ENCODE data around the gene SASH1. TPM values are rescaled to one million over a fixed set of nuclear protein-coding genes. Genes with fewer than 3 reads are reported as not detected.

The SASH1 gene
- total and polyA plus RNA-seq, 7 experiments from 2014 or later, result 0.24 to 7.8 (median 1.4) TPM; not detected in 2

GRCh38 chr6:148492654-148493290 lies 150.1 kb downstream of the SASH1 start:
- Histone ChIP-seq H3K27me3 (ENCODE audit: control insufficient read depth in 2 of 2, insufficient read depth in 2 of 2, low read length in 2 of 2) (no peaks in the 10 kb centered on the region), H3K36me3 (ENCODE audit: control insufficient read depth in 2 of 3, insufficient read depth in 3 of 3, low read length in 3 of 3) (no peaks in the 10 kb centered on the region), H3K9me3 (ENCODE audit: control insufficient read depth in 2 of 3, low read length in 3 of 3) (no peaks in the 10 kb centered on the region), H3K27ac (ENCODE audit: low read depth, low read length) (no peak overlapping the region), H3K4me1 (ENCODE audit: control insufficient read depth in 2 of 2, insufficient read depth in 2 of 2, low read length in 2 of 2) (no peaks in the 10 kb centered on the region), H3K4me3 (ENCODE audit: low read length) (no peak overlapping the region)
- no peaks in the 10 kb centered on the region for H3K36me3 Mint-ChIP-seq
- no peak for DNase-seq
- ATAC-seq, result no peak
- H3K9me3 Mint-ChIP-seq, result peaks cover 0 to 4% (median 0%) of the 10 kb centered on the region in 11 donors
- no peaks in the 10 kb centered on the region for H3K4me1 Mint-ChIP-seq
- no peak overlapping the region for H3K27ac Mint-ChIP-seq
- no peak overlapping the region for H3K4me3 Mint-ChIP-seq
- POLR2A ChIA-PET, result no interaction called here
- H3K27me3 Mint-ChIP-seq, result peaks cover 4 to 22% (median 15%) of the 10 kb centered on the region in 5 donors
- CTCF ChIA-PET, result interaction anchor here (0.6 kb wide), 1 partner anchor 281 kb away, joined by 3 read pairs; no protein-coding TSS in a partner anchor
- intact Hi-C loops (cut with micrococcal nuclease), result no loop called here

- CTCF ChIA-PET, result no interaction called here
- Mint-ChIP-seq H3K4me3 (no peak overlapping the region), H3K9me3 (peaks cover 0 to 4% (median 0%) of the 10 kb centered on the region in 11 donors), H3K27me3 (peaks cover 4 to 24% (median 16%) of the 10 kb centered on the region in 5 donors), H3K36me3 (no peaks in the 10 kb centered on the region), H3K4me1 (no peaks in the 10 kb centered on the region), H3K27ac (no peak overlapping the region)
- no peak overlapping the region for H3K27ac ChIP-seq (ENCODE audit: low read depth, low read length)
- DNase-seq (no peak), ATAC-seq (no peak)
- no peaks in the 10 kb centered on the region for H3K4me1 ChIP-seq (ENCODE audit: control insufficient read depth in 2 of 2, insufficient read depth in 2 of 2, low read length in 2 of 2)
- H3K36me3 ChIP-seq (ENCODE audit: control insufficient read depth in 2 of 3, insufficient read depth in 3 of 3, low read length in 3 of 3), result no peaks in the 10 kb centered on the region
- no peaks in the 10 kb centered on the region for H3K9me3 ChIP-seq (ENCODE audit: control insufficient read depth in 2 of 3, low read length in 3 of 3)
- no peaks in the 10 kb centered on the region for H3K27me3 ChIP-seq (ENCODE audit: control insufficient read depth in 2 of 2, insufficient read depth in 2 of 2, low read length in 2 of 2)
- POLR2A ChIA-PET, result no interaction called here
- no peak overlapping the region for H3K4me3 ChIP-seq (ENCODE audit: low read length)
- intact Hi-C loops (cut with micrococcal nuclease), result no loop called here
Observed at GRCh38 chr6:148493424-148493823, 150.8 kb downstream of the SASH1 start.

- Mint-ChIP-seq H3K36me3 (no peaks in the 10 kb centered on the region), H3K4me3 (no peak overlapping the region), H3K9me3 (peaks cover 0 to 4% (median 0%) of the 10 kb centered on the region in 11 donors), H3K27me3 (peaks cover 4 to 24% (median 14%) of the 10 kb centered on the region in 5 donors), H3K4me1 (no peaks in the 10 kb centered on the region), H3K27ac (no peak overlapping the region)
- no peak overlapping the region for H3K27ac ChIP-seq (ENCODE audit: low read depth, low read length)
- ATAC-seq (no peak), DNase-seq (no peak)
- intact Hi-C loops (cut with micrococcal nuclease), result no loop called here
- H3K4me3 ChIP-seq (ENCODE audit: low read length), result no peak overlapping the region
- no peaks in the 10 kb centered on the region for H3K27me3 ChIP-seq (ENCODE audit: control insufficient read depth in 2 of 2, insufficient read depth in 2 of 2, low read length in 2 of 2)
- H3K4me1 ChIP-seq (ENCODE audit: control insufficient read depth in 2 of 2, insufficient read depth in 2 of 2, low read length in 2 of 2), result no peaks in the 10 kb centered on the region
- H3K36me3 ChIP-seq (ENCODE audit: control insufficient read depth in 2 of 3, insufficient read depth in 3 of 3, low read length in 3 of 3), result no peaks in the 10 kb centered on the region
- H3K9me3 ChIP-seq (ENCODE audit: control insufficient read depth in 2 of 3, low read length in 3 of 3), result no peaks in the 10 kb centered on the region
- ChIA-PET CTCF (no interaction called here), POLR2A (no interaction called here)
Observed at GRCh38 chr6:148494226-148494625, 151.6 kb downstream of the SASH1 start.

GRCh38 chr6:148495029-148495428 lies 152.4 kb downstream of the SASH1 start:
- H3K27ac Mint-ChIP-seq, result no peak overlapping the region
- peaks cover 4 to 26% (median 16%) of the 10 kb centered on the region in 5 donors for H3K27me3 Mint-ChIP-seq
- no peaks in the 10 kb centered on the region for H3K4me1 ChIP-seq (ENCODE audit: control insufficient read depth in 2 of 2, insufficient read depth in 2 of 2, low read length in 2 of 2)
- ChIA-PET POLR2A (no interaction called here), CTCF (no interaction called here)
- intact Hi-C loops (cut with micrococcal nuclease), result no loop called here
- peaks cover 0 to 4% (median 0%) of the 10 kb centered on the region in 11 donors for H3K9me3 Mint-ChIP-seq
- no peak overlapping the region for H3K4me3 ChIP-seq (ENCODE audit: low read length)
- ATAC-seq (no peak), DNase-seq (no peak)
- H3K4me3 Mint-ChIP-seq, result no peak overlapping the region
- H3K27ac ChIP-seq (ENCODE audit: low read depth, low read length), result no peak overlapping the region
- no peaks in the 10 kb centered on the region for H3K36me3 ChIP-seq (ENCODE audit: control insufficient read depth in 2 of 3, insufficient read depth in 3 of 3, low read length in 3 of 3)
- no peaks in the 10 kb centered on the region for H3K36me3 Mint-ChIP-seq
- no peaks in the 10 kb centered on the region for H3K9me3 ChIP-seq (ENCODE audit: control insufficient read depth in 2 of 3, low read length in 3 of 3)
- H3K27me3 ChIP-seq (ENCODE audit: control insufficient read depth in 2 of 2, insufficient read depth in 2 of 2, low read length in 2 of 2), result no peaks in the 10 kb centered on the region
- H3K4me1 Mint-ChIP-seq, result no peaks in the 10 kb centered on the region

- Histone ChIP-seq H3K27me3 (ENCODE audit: control insufficient read depth in 2 of 2, insufficient read depth in 2 of 2, low read length in 2 of 2) (no peaks in the 10 kb centered on the region), H3K4me1 (ENCODE audit: control insufficient read depth in 2 of 2, insufficient read depth in 2 of 2, low read length in 2 of 2) (no peaks in the 10 kb centered on the region), H3K4me3 (ENCODE audit: low read length) (no peak overlapping the region), H3K9me3 (ENCODE audit: control insufficient read depth in 2 of 3, low read length in 3 of 3) (no peaks in the 10 kb centered on the region), H3K36me3 (ENCODE audit: control insufficient read depth in 2 of 3, insufficient read depth in 3 of 3, low read length in 3 of 3) (no peaks in the 10 kb centered on the region), H3K27ac (ENCODE audit: low read depth, low read length) (no peak overlapping the region)
- no peak overlapping the region for H3K27ac Mint-ChIP-seq
- H3K36me3 Mint-ChIP-seq, result no peaks in the 10 kb centered on the region
- DNase-seq (no peak), ATAC-seq (no peak)
- intact Hi-C loops (cut with micrococcal nuclease), result no loop called here
- no peaks in the 10 kb centered on the region for H3K4me1 Mint-ChIP-seq
- peaks cover 14 to 23% (median 20%) of the 10 kb centered on the region in 5 donors for H3K27me3 Mint-ChIP-seq
- CTCF ChIA-PET, result no interaction called here
- H3K9me3 Mint-ChIP-seq, result peaks cover 0 to 2% (median 0%) of the 10 kb centered on the region in 11 donors
- no peak overlapping the region for H3K4me3 Mint-ChIP-seq
- POLR2A ChIA-PET, result no interaction called here
Observed at GRCh38 chr6:148497257-148497656, 154.6 kb downstream of the SASH1 start.

- Mint-ChIP-seq H3K36me3 (no peaks in the 10 kb centered on the region), H3K4me3 (no peak overlapping the region), H3K9me3 (peaks cover 0 to 2% (median 0%) of the 10 kb centered on the region in 11 donors), H3K4me1 (no peaks in the 10 kb centered on the region), H3K27ac (no peak overlapping the region), H3K27me3 (peaks cover 16 to 23% (median 20%) of the 10 kb centered on the region in 5 donors)
- Histone ChIP-seq H3K4me1 (ENCODE audit: control insufficient read depth in 2 of 2, insufficient read depth in 2 of 2, low read length in 2 of 2) (no peaks in the 10 kb centered on the region), H3K27me3 (ENCODE audit: control insufficient read depth in 2 of 2, insufficient read depth in 2 of 2, low read length in 2 of 2) (no peaks in the 10 kb centered on the region), H3K9me3 (ENCODE audit: control insufficient read depth in 2 of 3, low read length in 3 of 3) (no peaks in the 10 kb centered on the region), H3K27ac (ENCODE audit: low read depth, low read length) (no peak overlapping the region), H3K4me3 (ENCODE audit: low read length) (no peak overlapping the region), H3K36me3 (ENCODE audit: control insufficient read depth in 2 of 3, insufficient read depth in 3 of 3, low read length in 3 of 3) (no peaks in the 10 kb centered on the region)
- ChIA-PET CTCF (no interaction called here), POLR2A (no interaction called here)
- intact Hi-C loops (cut with micrococcal nuclease), result no loop called here
- ATAC-seq, result no peak
- no peak for DNase-seq
Observed at GRCh38 chr6:148497717-148498116, 155.1 kb downstream of the SASH1 start.

- no peaks in the 10 kb centered on the region for H3K36me3 Mint-ChIP-seq
- Histone ChIP-seq H3K36me3 (ENCODE audit: control insufficient read depth in 2 of 3, insufficient read depth in 3 of 3, low read length in 3 of 3) (no peaks in the 10 kb centered on the region), H3K4me3 (ENCODE audit: low read length) (no peak overlapping the region), H3K4me1 (ENCODE audit: control insufficient read depth in 2 of 2, insufficient read depth in 2 of 2, low read length in 2 of 2) (no peaks in the 10 kb centered on the region), H3K27ac (ENCODE audit: low read depth, low read length) (no peak overlapping the region), H3K9me3 (ENCODE audit: control insufficient read depth in 2 of 3, low read length in 3 of 3) (no peaks in the 10 kb centered on the region), H3K27me3 (ENCODE audit: control insufficient read depth in 2 of 2, insufficient read depth in 2 of 2, low read length in 2 of 2) (no peaks in the 10 kb centered on the region)
- peaks cover 0 to 2% (median 0%) of the 10 kb centered on the region in 11 donors for H3K9me3 Mint-ChIP-seq
- H3K27me3 Mint-ChIP-seq, result peaks cover 16 to 40% (median 22%) of the 10 kb centered on the region in 5 donors
- CTCF ChIA-PET, result no interaction called here
- H3K4me3 Mint-ChIP-seq, result no peak overlapping the region
- ATAC-seq (no peak), DNase-seq (no peak)
- H3K4me1 Mint-ChIP-seq, result no peaks in the 10 kb centered on the region
- POLR2A ChIA-PET, result no interaction called here
- intact Hi-C loops (cut with micrococcal nuclease), result no loop called here
- no peak overlapping the region for H3K27ac Mint-ChIP-seq
Observed at GRCh38 chr6:148500402-148500801, 157.8 kb downstream of the SASH1 start.
